CD14-positive monocyte (primary cell): ENCODE measurements around the gene ZNF724. TPM values are rescaled to one million over a fixed set of nuclear protein-coding genes. Genes with fewer than 3 reads are reported as not detected.

Source experiments
- DNase-seq, 3 donors: peaks; one replicate each; pipeline ENCODE4 v3.0.0-alpha.2; 2011 to 2022
- H2AFZ ChIP-seq: 2 replicates; pipeline ENCODE4 v1.6.0; 2012; ENCODE audit warnings: mild to moderate bottlenecking, low read depth, low read length, inconsistent platforms; ENCODE audit not compliant: insufficient read depth, poor library complexity, severe bottlenecking
- H3K27ac ChIP-seq, 2 donors: 1 replicate in 1 of 2; 2 replicates in 1 of 2; pipeline ENCODE4 v1.5.1; 2012 to 2013; ENCODE audit warnings: low read length in 2 of 2, control low read depth in 1 of 2, inconsistent platforms in 1 of 2, low read depth in 1 of 2, mild to moderate bottlenecking in 1 of 2
- H3K27me3 ChIP-seq, 2 donors: one replicate each; pipeline versions ENCODE4 v1.6.0 to v1.6.1; 2011 to 2013; ENCODE audit warnings: low read length in 2 of 2; ENCODE audit not compliant: control insufficient read depth in 2 of 2, insufficient read depth in 2 of 2
- H3K36me3 ChIP-seq, 2 donors: replicated peaks in 1 of 2; 1 replicate in 1 of 2; 2 replicates in 1 of 2; pipeline versions ENCODE4 v1.5.1 to v1.6.1; 2012 to 2013; ENCODE audit warnings: low read length in 2 of 2, control low read depth in 1 of 2, inconsistent platforms in 1 of 2, mild to moderate bottlenecking in 1 of 2; ENCODE audit not compliant: insufficient read depth in 2 of 2, control insufficient read depth in 1 of 2
- H3K4me1 ChIP-seq, 2 donors: 1 replicate in 1 of 2; 2 replicates in 1 of 2; pipeline versions ENCODE4 v1.5.1 to v1.6.1; 2012 to 2013; ENCODE audit warnings: low read length in 2 of 2, control low read depth in 1 of 2, inconsistent platforms in 1 of 2, mild to moderate bottlenecking in 1 of 2, moderate library complexity in 1 of 2; ENCODE audit not compliant: insufficient read depth in 2 of 2, control insufficient read depth in 1 of 2
- H3K4me2 ChIP-seq: replicated peaks from 2 replicates; pipeline ENCODE3; 2012; ENCODE audit warnings: low read length, moderate library complexity, mild to moderate bottlenecking; ENCODE audit not compliant: poor library complexity, severe bottlenecking; ENCODE audit errors: extremely low read depth
- H3K4me3 ChIP-seq, 3 experiments: fragments of 200-600 bp in 1 of 3; sonication (generic) in 1 of 3; replicated peaks in 1 of 3; 1 replicate in 2 of 3; 2 replicates in 1 of 3; pipeline ENCODE4 v1.5.1; 2011 to 2013; ENCODE audit warnings: low read length in 3 of 3, mild to moderate bottlenecking in 3 of 3, control low read depth in 2 of 3, low read depth in 2 of 3, inconsistent platforms in 1 of 3, moderate library complexity in 1 of 3
- H3K79me2 ChIP-seq: 2 replicates; pipeline ENCODE4 v1.6.0; 2012; ENCODE audit warnings: mild to moderate bottlenecking, control low read depth, inconsistent platforms, low read length, moderate library complexity; ENCODE audit not compliant: insufficient read depth
- H3K9ac ChIP-seq: 2 replicates; pipeline ENCODE4 v1.6.0; 2017; ENCODE audit warnings: low read length, mild to moderate bottlenecking; ENCODE audit not compliant: insufficient read depth, poor library complexity, severe bottlenecking
- H3K9me3 ChIP-seq, 2 donors: replicated peaks in 1 of 2; 1 replicate in 1 of 2; 2 replicates in 1 of 2; pipeline versions ENCODE4 v1.5.1 to v1.6.1; 2012 to 2013; ENCODE audit warnings: low read length in 2 of 2, control low read depth in 1 of 2; ENCODE audit not compliant: control insufficient read depth in 1 of 2, insufficient read depth in 1 of 2
- H4K20me1 ChIP-seq: 2 replicates; pipeline ENCODE4 v1.6.0; 2012; ENCODE audit warnings: mild to moderate bottlenecking, low read length, control low read depth, moderate library complexity; ENCODE audit not compliant: insufficient read depth
- H3K27ac Mint-ChIP-seq, 7 donors: one replicate each; pipeline ENCODE4 v1.8.0; 2020; ENCODE audit warnings: mild to moderate bottlenecking in 7 of 7, mixed read lengths in 7 of 7, moderate library complexity in 6 of 7, inconsistent platforms in 2 of 7
- H3K27me3 Mint-ChIP-seq, 3 donors: one replicate each; pipeline ENCODE4 v1.8.0; 2021 to 2022; ENCODE audit warnings: low read depth in 3 of 3, mild to moderate bottlenecking in 3 of 3, mixed read lengths in 3 of 3, moderate library complexity in 3 of 3, inconsistent platforms in 1 of 3
- H3K36me3 Mint-ChIP-seq, 2 donors: one replicate each; pipeline ENCODE4 v1.8.0; 2020; ENCODE audit warnings: mixed read lengths in 2 of 2, inconsistent platforms in 1 of 2, mild to moderate bottlenecking in 1 of 2
- H3K4me1 Mint-ChIP-seq: one replicate; pipeline ENCODE4 v1.8.0; 2020; ENCODE audit warnings: mild to moderate bottlenecking, mixed read lengths
- H3K4me3 Mint-ChIP-seq, 2 donors: one replicate each; pipeline ENCODE4 v1.8.0; 2020; ENCODE audit warnings: mild to moderate bottlenecking in 2 of 2, mixed read lengths in 2 of 2, moderate library complexity in 1 of 2
- H3K9me3 Mint-ChIP-seq, 7 donors: one replicate each; pipeline ENCODE4 v1.8.0; 2020 to 2022; ENCODE audit warnings: mixed read lengths in 7 of 7, mild to moderate bottlenecking in 6 of 7, moderate library complexity in 6 of 7, inconsistent platforms in 2 of 7
- CTCF ChIP-seq: fragments of 200-600 bp; IDR thresholded peaks from one replicate; pipeline ENCODE4 v1.8.0; 2022; ENCODE audit warnings: antibody characterized with exemption, mild to moderate bottlenecking
- WGBS: methylation state at CpG from one replicate; pipeline ENCODE4 v1.1.5; 2013; ENCODE audit warnings: missing lambda C conversion rate; ENCODE audit not compliant: insufficient coverage; 5-methylcytosine and 5-hydroxymethylcytosine counted together
- intact Hi-C, 2 donors: fragments of 100-400 bp; cut with micrococcal nuclease; formaldehyde crosslinking; loops; one replicate each; pipeline versions ENCODE4 v1.15.0 to v1.15.1; 2023
- polyA plus RNA-seq, 3 donors: library from polyadenylated mRNA; depleted of rRNA in 1 of 3; unstranded in 2 of 3; stranded (reverse) in 1 of 3; fragments of 300-500 nt in 2 of 3; fragments of >200 nt in 1 of 3; fragmentation: Illumina TruSeq in 2 of 3; gene quantifications; 1 replicate in 2 of 3; 2 replicates in 1 of 3; pipeline ENCODE4 v1.2.3, GENCODE V29; 2012 to 2021

ZNF724 gene
- polyA plus RNA-seq, 3 donors = 0.25 to 0.59 (median 0.40) TPM

GRCh38 chr19:23287620-23288019 lies 37.4 kb upstream of the ZNF724 start:
- WGBS = no CpG with 5 or more reads among the region's 3 CpGs
- no peak overlapping the region for H3K9ac ChIP-seq
- intact Hi-C loops = no loop called here
- H3K9me3 ChIP-seq = peaks cover 11 to 51% of the 10 kb centered on the region in 2 donors
- TF ChIP-seq CTCF = no peak
- no peaks in the 10 kb centered on the region for H4K20me1 ChIP-seq
- H3K4me3 ChIP-seq = no peak overlapping the region
- H2AFZ ChIP-seq = no peak overlapping the region
- no peak for DNase-seq
- Mint-ChIP-seq H3K27me3 (peaks cover 0 to 1% (median 0%) of the 10 kb centered on the region in 3 donors), H3K27ac (no peak overlapping the region), H3K9me3 (peaks cover 25 to 64% (median 47%) of the 10 kb centered on the region in 7 donors), H3K4me3 (no peak overlapping the region), H3K36me3 (peaks cover 0 to 3% of the 10 kb centered on the region in 2 donors), H3K4me1 (no peaks in the 10 kb centered on the region)
- H3K36me3 ChIP-seq = no peaks in the 10 kb centered on the region
- H3K4me1 ChIP-seq = no peaks in the 10 kb centered on the region
- H3K79me2 ChIP-seq = no peaks in the 10 kb centered on the region
- no peaks in the 10 kb centered on the region for H3K27me3 ChIP-seq
- H3K4me2 ChIP-seq = no peak overlapping the region
- H3K27ac ChIP-seq = no peak overlapping the region

- DNase-seq = no peak
- WGBS = 57% methylated on average over 1 of the region's 2 CpGs
- Histone ChIP-seq H2AFZ (no peak overlapping the region), H3K36me3 (no peaks in the 10 kb centered on the region), H3K4me3 (no peak overlapping the region), H3K9me3 (peaks cover 17 to 53% of the 10 kb centered on the region in 2 donors), H3K4me1 (no peaks in the 10 kb centered on the region), H3K27me3 (no peaks in the 10 kb centered on the region), H3K4me2 (no peak overlapping the region), H3K9ac (no peak overlapping the region), H3K79me2 (no peaks in the 10 kb centered on the region), H3K27ac (no peak overlapping the region), H4K20me1 (no peaks in the 10 kb centered on the region)
- Mint-ChIP-seq H3K36me3 (peaks cover 0 to 3% of the 10 kb centered on the region in 2 donors), H3K9me3 (peaks cover 24 to 65% (median 44%) of the 10 kb centered on the region in 7 donors), H3K27ac (no peak overlapping the region), H3K27me3 (peaks cover 1 to 3% (median 2%) of the 10 kb centered on the region in 3 donors), H3K4me1 (no peaks in the 10 kb centered on the region), H3K4me3 (no peak overlapping the region)
- intact Hi-C loops = no loop called here
- no peak for TF ChIP-seq CTCF
Observed at GRCh38 chr19:23286477-23286876, 36.3 kb upstream of the ZNF724 start.
